HEK293 (cell line): ENCODE measurements around the gene ARMH4.

ENCODE experiments used
- CTCF ChIA-PET: fragments of 350-600 bp; formaldehyde crosslinking; extraction: SDS; loops from one replicate; lab custom pipeline; 2021; ENCODE audit warnings: antibody characterized with exemption; lab: Yijun Ruan, JAX
- POLR2A ChIA-PET: fragments of 300-600 bp; formaldehyde crosslinking; extraction: SDS; loops from one replicate; lab custom pipeline; 2020; ENCODE audit warnings: antibody characterized with exemption, inconsistent platforms; lab: Yijun Ruan, JAX
- H3K27ac ChIP-seq: fragments of 200-500 bp; sonication (Bioruptor generic); 2 replicates; pipeline ENCODE4 v1.5.1; 2014; ENCODE audit warnings: low read depth, low read length, control low read depth, inconsistent platforms; ENCODE audit errors: extremely low read depth
- H3K36me3 ChIP-seq, 2 experiments: fragments of 200-500 bp in 1 of 2; sonication (Bioruptor generic) in 1 of 2; 1 replicate in 1 of 2; 2 replicates in 1 of 2; pipeline ENCODE4 v1.5.1; 2014 to 2017; ENCODE audit warnings: inconsistent platforms in 2 of 2, low read length in 2 of 2; ENCODE audit not compliant: control insufficient read depth in 2 of 2, insufficient read depth in 1 of 2
- H3K4me1 ChIP-seq: fragments of 200-500 bp; sonication (Bioruptor generic); 2 replicates; pipeline ENCODE4 v1.5.1; 2014; ENCODE audit warnings: mild to moderate bottlenecking, low read length, inconsistent platforms; ENCODE audit not compliant: control insufficient read depth, insufficient read depth
- H3K4me3 ChIP-seq: 2 replicates; pipeline ENCODE4 v1.5.1; 2011; ENCODE audit warnings: low read depth, mild to moderate bottlenecking, control low read depth, low read length, moderate library complexity
- H3K9me3 ChIP-seq: fragments of 200-500 bp; sonication (Bioruptor generic); 2 replicates; pipeline ENCODE4 v1.5.1; 2014; ENCODE audit warnings: low read depth, low read length, inconsistent platforms; ENCODE audit not compliant: control insufficient read depth, insufficient read depth
- PRDM10 ChIP-seq: fragments of 450-650 bp; formaldehyde crosslinking; IDR thresholded peaks from 2 replicates; pipeline ENCODE4 v1.5.1; 2016; ENCODE audit warnings: missing biosample characterization, missing genetic modification characterization
- SP2 ChIP-seq: fragments of 450-650 bp; formaldehyde crosslinking; IDR thresholded peaks from 2 replicates; pipeline ENCODE4 v1.5.1; 2016; ENCODE audit warnings: missing biosample characterization, missing genetic modification characterization
- ZBTB10 ChIP-seq: fragments of 450-650 bp; formaldehyde crosslinking; IDR thresholded peaks from 2 replicates; pipeline ENCODE4 v1.5.1; 2016; ENCODE audit warnings: missing biosample characterization, missing genetic modification characterization
- ZNF132 ChIP-seq: fragments of 450-650 bp; formaldehyde crosslinking; IDR thresholded peaks from 2 replicates; pipeline ENCODE4 v1.5.1; 2017; ENCODE audit warnings: missing biosample characterization, missing genetic modification characterization, borderline replicate concordance
- ZNF513 ChIP-seq: fragments of 450-650 bp; IDR thresholded peaks from 2 replicates; pipeline ENCODE4 v1.5.1; 2018; ENCODE audit warnings: missing biosample characterization, missing genetic modification characterization
- ZNF768 ChIP-seq: fragments of 450-650 bp; formaldehyde crosslinking; IDR thresholded peaks from 2 replicates; pipeline ENCODE4 v1.5.1; 2018; ENCODE audit warnings: missing biosample characterization, mild to moderate bottlenecking, missing genetic modification characterization
- TF ChIP-seq, protein P1 (sequence below): fragments of 450-650 bp; formaldehyde crosslinking; IDR thresholded peaks from 2 replicates; pipeline ENCODE4 v1.5.1; 2016; ENCODE audit warnings: missing biosample characterization, missing genetic modification characterization
- TF ChIP-seq, protein P2 (sequence below): fragments of 450-650 bp; formaldehyde crosslinking; IDR thresholded peaks from 2 replicates; pipeline ENCODE4 v1.5.1; 2016; ENCODE audit warnings: missing biosample characterization, missing genetic modification characterization

ARMH4 gene

GRCh38 chr14:58131386-58131785, 20.6 kb downstream of the ARMH4 start:
- Histone ChIP-seq H3K36me3 (no peaks in the 10 kb centered on the region), H3K4me3 (no peak overlapping the region), H3K9me3 (no peaks in the 10 kb centered on the region), H3K4me1 (no peaks in the 10 kb centered on the region), H3K27ac (no peak overlapping the region)
- POLR2A ChIA-PET, result interaction anchor here (0.5 kb wide), 1 partner anchor 25 kb away, joined by 3 read pairs; no protein-coding TSS in a partner anchor
- TF ChIP-seq PRDM10 (tag by site-specific recombination), result 0 out of 2 replicates have a peak, but pooled peaks have one; percentile 14
- TF ChIP-seq SP2 (tag by site-specific recombination), result no peak
- CTCF ChIA-PET, result interaction anchor here (0.6 to 4.1 kb wide), 5 partner anchors 21 to 69 kb away, joined by 3 to 15 read pairs (median 8); partner anchors contain the start of gene ACTR10

DNA sequence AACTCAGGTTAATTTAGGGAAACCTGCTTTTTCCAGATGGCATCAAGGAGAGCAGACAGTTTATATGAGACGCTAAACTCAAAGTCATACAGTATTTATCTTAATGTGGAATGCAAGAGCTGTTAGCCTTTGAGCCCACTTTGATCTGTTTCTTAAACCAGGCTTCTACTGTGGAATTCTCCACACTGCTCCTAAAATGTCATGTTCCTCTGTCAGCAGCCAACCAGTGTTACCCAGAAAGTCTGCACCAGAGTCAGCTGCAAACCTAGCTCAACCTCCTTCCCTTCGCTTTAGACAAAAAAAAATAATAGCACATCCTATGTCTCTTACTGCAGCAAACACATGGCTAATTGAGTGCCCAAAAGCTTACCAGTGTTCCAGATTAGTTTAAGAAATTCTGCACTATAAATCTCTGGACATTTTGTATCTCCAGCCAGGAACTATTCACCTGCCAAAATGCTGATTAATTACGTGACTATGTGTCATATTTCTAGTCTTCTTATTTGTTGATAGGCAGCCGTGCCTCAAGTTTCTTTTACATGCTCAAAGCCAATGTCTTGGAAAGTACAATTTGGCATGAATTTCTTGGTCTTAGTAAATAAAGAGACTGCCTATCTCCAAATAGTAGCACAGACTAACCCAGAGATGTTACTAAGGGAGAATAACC, 21.8 kb downstream of the ARMH4 start:
- Histone ChIP-seq H3K27ac (no peak overlapping the region), H3K36me3 (no peaks in the 10 kb centered on the region), H3K4me1 (no peaks in the 10 kb centered on the region), H3K4me3 (no peak overlapping the region), H3K9me3 (no peaks in the 10 kb centered on the region)
- TF ChIP-seq ZBTB10 (tag by site-specific recombination), result no peak
- ChIA-PET CTCF (interaction anchor here (0.7 to 4.1 kb wide), 5 partner anchors 13 to 36 kb away, joined by 3 to 15 read pairs (median 6); no protein-coding TSS in a partner anchor), POLR2A (no interaction called here)

GRCh38 chr14:58129208-58129607, 22.8 kb downstream of the ARMH4 start:
- H3K27ac ChIP-seq, result no peak overlapping the region
- ChIA-PET POLR2A (no interaction called here), CTCF (interaction anchor here (1.0 to 2.2 kb wide), 4 partner anchors 14 to 56 kb away, joined by 3 to 9 read pairs (median 5); no protein-coding TSS in a partner anchor)
- H3K9me3 ChIP-seq, result no peaks in the 10 kb centered on the region
- H3K36me3 ChIP-seq, result no peaks in the 10 kb centered on the region
- TF ChIP-seq, protein P1, sequence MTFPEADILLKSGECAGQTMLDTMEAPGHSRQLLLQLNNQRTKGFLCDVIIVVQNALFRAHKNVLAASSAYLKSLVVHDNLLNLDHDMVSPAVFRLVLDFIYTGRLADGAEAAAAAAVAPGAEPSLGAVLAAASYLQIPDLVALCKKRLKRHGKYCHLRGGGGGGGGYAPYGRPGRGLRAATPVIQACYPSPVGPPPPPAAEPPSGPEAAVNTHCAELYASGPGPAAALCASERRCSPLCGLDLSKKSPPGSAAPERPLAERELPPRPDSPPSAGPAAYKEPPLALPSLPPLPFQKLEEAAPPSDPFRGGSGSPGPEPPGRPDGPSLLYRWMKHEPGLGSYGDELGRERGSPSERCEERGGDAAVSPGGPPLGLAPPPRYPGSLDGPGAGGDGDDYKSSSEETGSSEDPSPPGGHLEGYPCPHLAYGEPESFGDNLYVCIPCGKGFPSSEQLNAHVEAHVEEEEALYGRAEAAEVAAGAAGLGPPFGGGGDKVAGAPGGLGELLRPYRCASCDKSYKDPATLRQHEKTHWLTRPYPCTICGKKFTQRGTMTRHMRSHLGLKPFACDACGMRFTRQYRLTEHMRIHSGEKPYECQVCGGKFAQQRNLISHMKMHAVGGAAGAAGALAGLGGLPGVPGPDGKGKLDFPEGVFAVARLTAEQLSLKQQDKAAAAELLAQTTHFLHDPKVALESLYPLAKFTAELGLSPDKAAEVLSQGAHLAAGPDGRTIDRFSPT (tag by site-specific recombination), result no peak
- TF ChIP-seq, protein P2, sequence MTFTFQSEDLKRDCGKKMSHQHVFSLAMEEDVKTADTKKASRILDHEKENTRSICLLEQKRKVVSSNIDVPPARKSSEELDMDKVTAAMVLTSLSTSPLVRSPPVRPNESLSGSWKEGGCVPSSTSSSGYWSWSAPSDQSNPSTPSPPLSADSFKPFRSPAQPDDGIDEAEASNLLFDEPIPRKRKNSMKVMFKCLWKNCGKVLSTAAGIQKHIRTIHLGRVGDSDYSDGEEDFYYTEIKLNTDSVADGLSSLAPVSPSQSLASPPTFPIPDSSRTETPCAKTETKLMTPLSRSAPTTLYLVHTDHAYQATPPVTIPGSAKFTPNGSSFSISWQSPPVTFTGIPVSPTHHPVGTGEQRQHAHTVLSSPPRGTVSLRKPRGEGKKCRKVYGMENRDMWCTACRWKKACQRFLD, result no peak
- TF ChIP-seq ZNF132 (tag by site-specific recombination), result no peak
- TF ChIP-seq ZNF513, result no peak
- no peak for TF ChIP-seq ZNF768 (tag by site-specific recombination)
- TF ChIP-seq, all 188 proteins: peak for 0
- Histone ChIP-seq H3K4me1 (no peaks in the 10 kb centered on the region), H3K4me3 (no peak overlapping the region)
